ENCODE data around the gene SCAPER.
"Not testable (repeated sequence)": the region's sequence is repeated elsewhere in the genome, so short reads cannot be mapped to it uniquely, and the experiment has no call there.

SCAPER gene

GRCh38 chr15:76325704-76326103, 579.4 kb downstream of the SCAPER start:
- TF ChIP-seq CTCF (IDR thresholded peaks at IDR 0.05; ENCODE audit: low read length, missing control alignments): no peak
- no peak for DNase-seq (ENCODE audit: low read depth)
- no peak overlapping the region for H3K4me3 ChIP-seq (replicated peaks; ENCODE audit: low read depth, low read length)

- H3K4me3 ChIP-seq (replicated peaks; ENCODE audit: low read depth, low read length): no peak overlapping the region
- no peak for DNase-seq (ENCODE audit: low read depth)
- no peak for TF ChIP-seq CTCF (IDR thresholded peaks at IDR 0.05; ENCODE audit: low read length, missing control alignments)
Observed at GRCh38 chr15:76324066-76324465, 581.1 kb downstream of the SCAPER start.

GRCh38 chr15:76321602-76322001, 583.5 kb downstream of the SCAPER start:
- no peak for TF ChIP-seq CTCF (IDR thresholded peaks at IDR 0.05; ENCODE audit: low read length, missing control alignments)
- DNase-seq (ENCODE audit: low read depth): no peak
- no peak overlapping the region for H3K4me3 ChIP-seq (replicated peaks; ENCODE audit: low read depth, low read length)

GRCh38 chr15:76321171-76321570, 584.0 kb downstream of the SCAPER start:
- H3K4me3 ChIP-seq (replicated peaks; ENCODE audit: low read depth, low read length): no peak overlapping the region
- no peak for TF ChIP-seq CTCF (IDR thresholded peaks at IDR 0.05; ENCODE audit: low read length, missing control alignments)
- no peak for DNase-seq (ENCODE audit: low read depth)

GRCh38 chr15:76320012-76320411, 585.1 kb downstream of the SCAPER start:
- DNase-seq (ENCODE audit: low read depth): no peak
- no peak overlapping the region for H3K4me3 ChIP-seq (replicated peaks; ENCODE audit: low read depth, low read length)
- no peak for TF ChIP-seq CTCF (IDR thresholded peaks at IDR 0.05; ENCODE audit: low read length, missing control alignments)

GRCh38 chr15:76313731-76314130, 591.4 kb downstream of the SCAPER start:
- H3K4me3 ChIP-seq (replicated peaks; ENCODE audit: low read depth, low read length): no peak overlapping the region
- no peak for DNase-seq (ENCODE audit: low read depth)
- TF ChIP-seq CTCF (IDR thresholded peaks at IDR 0.05; ENCODE audit: low read length, missing control alignments): no peak

- H3K4me3 ChIP-seq (replicated peaks; ENCODE audit: low read depth, low read length); DNase-seq (ENCODE audit: low read depth): not testable (repeated sequence)
Observed at GRCh38 chr15:76313175-76313567, 592.0 kb downstream of the SCAPER start.

All from fibroblast of pulmonary artery (primary cell).